Epithelial cell of esophagus (primary cell): ENCODE data around the gene MGAT5B.

Source experiments
- DNase-seq: peaks from one replicate; pipeline ENCODE4 v3.0.0; 2010; ENCODE audit warnings: low read depth
- H3K4me3 ChIP-seq: 2 replicates; pipeline ENCODE4 v1.5.1; 2011; ENCODE audit warnings: mild to moderate bottlenecking, low read length, control low read depth
- CTCF ChIP-seq: IDR thresholded peaks from 2 replicates; pipeline ENCODE4 v1.5.1; 2011; ENCODE audit warnings: low read depth, mild to moderate bottlenecking, low read length, control low read depth, inconsistent platforms; ENCODE audit not compliant: insufficient read depth; ENCODE audit errors: missing control alignments

Gene MGAT5B

DNA sequence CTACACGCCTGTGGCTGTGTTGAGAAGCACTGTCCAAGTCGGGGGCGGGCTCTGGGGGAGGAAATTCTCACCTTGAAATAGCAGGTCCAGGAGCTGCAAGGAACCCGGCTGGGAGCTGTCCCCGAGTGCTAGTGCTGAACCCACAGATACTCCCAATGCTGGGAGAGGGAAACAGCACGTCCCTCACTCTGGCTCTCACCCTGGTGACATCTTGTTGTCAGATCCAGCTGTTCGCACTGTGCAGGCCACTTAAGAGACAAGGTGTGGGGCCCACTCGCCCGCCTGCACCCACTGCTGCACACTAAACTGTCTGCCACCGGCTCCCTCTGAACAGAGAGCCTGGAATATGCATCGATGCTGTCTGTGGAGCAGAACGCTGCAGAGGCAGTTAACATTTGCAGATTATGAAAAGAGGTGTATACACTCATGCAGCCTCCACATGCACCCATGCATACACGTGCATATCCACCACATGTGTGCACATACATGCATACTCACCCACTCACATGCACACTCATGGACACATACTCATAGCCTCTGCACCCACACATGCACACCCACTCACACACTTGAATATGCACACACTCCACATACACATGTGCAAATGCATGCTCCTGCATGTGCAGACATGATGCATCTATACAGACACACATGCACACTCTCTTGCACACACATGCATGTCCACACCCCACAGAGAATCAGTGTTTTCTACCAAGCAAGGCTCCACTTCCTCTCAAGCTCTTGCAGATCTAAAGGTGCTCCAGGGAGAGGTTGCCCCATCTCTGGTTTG is 42.0 kb downstream of the MGAT5B start:
- no peak overlapping the region for H3K4me3 ChIP-seq
- TF ChIP-seq CTCF: no peak
- peak; percentile 66 for DNase-seq

- no peak for DNase-seq
- no peak for TF ChIP-seq CTCF
- no peak overlapping the region for H3K4me3 ChIP-seq
These were observed 43.3 kb downstream of the MGAT5B start for GRCh38 chr17:76911299-76912017.

GRCh38 chr17:76912421-76913164 is 44.4 kb downstream of the MGAT5B start:
- no peak overlapping the region for H3K4me3 ChIP-seq
- DNase-seq: no peak
- no peak for TF ChIP-seq CTCF

DNA sequence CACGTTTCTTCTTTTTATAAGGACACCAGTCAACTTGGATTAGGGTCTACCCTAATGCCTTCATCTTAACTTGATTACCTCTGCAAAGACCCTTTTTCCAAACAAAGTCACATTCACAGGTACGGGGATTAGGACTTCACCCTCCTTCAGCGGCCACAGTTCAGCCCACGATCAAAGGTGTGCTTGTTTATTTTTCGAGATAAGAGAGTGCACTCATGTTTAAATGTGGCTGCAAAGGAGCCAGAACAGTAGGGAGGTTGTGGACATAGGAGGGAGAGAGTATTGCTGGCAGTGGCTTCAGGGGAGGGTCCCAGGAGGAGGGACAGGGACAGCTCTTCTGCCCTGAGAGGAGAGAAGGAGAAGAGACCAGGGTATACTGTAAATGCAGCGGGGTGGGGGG is 46.7 kb downstream of the MGAT5B start:
- no peak for TF ChIP-seq CTCF
- H3K4me3 ChIP-seq: no peak overlapping the region
- no peak for DNase-seq

GRCh38 chr17:76915840-76916510 is 47.8 kb downstream of the MGAT5B start:
- H3K4me3 ChIP-seq: no peak overlapping the region
- TF ChIP-seq CTCF: no peak
- DNase-seq: no peak

- DNase-seq: no peak
- no peak for TF ChIP-seq CTCF
- H3K4me3 ChIP-seq: no peak overlapping the region
These were observed 49.6 kb downstream of the MGAT5B start for GRCh38 chr17:76917829-76918228.
